ENCODE measurements around the gene DHRS7.
"Not testable (repeated sequence)": the region's sequence is repeated elsewhere in the genome, so short reads cannot be mapped to it uniquely, and the experiment has no call there.

The DHRS7 gene

DNA sequence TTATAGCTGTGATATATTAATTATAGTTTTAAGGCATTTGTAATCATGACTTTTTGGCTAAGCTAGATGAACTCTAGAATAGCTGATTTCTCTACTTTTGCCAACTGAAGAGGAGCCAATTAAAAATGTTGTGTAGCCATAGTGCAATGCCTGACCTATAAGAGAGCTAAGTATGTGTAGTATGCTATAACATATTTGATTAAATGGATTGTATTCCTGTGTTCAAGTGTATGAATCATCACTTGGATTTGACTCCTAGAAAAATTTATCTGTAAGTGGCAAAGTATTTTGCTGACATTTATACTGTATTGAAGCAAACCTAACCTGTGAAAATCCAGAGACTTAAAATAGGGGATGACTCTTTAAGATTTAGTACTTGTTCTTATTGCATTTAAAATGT lies 39.3 kb downstream of the DHRS7 start:
- DNase-seq: no peak

GRCh38 chr14:60116181-60116580 lies 49.0 kb downstream of the DHRS7 start:
- no peak for DNase-seq

DNA sequence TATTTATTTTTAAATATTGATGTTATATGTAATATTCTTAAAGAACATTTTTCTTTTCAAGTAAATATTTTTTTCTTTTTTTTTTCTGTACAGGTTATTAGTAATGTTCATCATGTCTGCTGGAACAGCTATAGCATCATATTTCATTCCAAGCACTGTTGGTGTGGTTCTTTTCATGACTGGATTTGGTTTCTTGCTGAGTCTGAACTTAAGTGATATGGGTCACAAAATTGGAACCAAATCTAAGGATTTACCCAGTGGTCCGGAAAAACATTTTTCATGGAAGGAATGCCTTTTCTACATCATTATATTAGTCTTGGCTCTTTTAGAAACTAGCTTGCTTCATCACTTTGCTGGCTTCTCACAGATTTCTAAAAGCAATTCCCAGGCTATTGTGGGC lies 50.3 kb downstream of the DHRS7 start:
- no peak for DNase-seq

GRCh38 chr14:60111732-60112131 lies 53.5 kb downstream of the DHRS7 start:
- no peak for DNase-seq

DNA sequence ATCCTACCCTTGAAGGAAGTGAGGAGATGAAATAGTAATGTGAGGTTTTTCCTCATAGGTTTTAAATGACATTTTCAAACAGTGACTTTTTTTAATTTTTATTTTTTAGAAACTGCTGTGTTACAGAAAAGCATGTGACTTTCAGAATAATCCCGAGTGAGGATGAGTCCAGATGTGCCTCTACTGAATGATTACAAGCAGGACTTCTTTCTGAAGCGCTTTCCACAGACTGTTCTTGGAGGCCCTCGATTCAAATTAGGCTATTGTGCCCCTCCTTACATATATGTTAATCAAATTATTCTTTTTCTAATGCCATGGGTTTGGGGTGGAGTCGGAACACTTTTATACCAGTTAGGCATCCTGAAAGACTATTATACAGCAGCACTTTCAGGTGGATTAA lies 57.7 kb downstream of the DHRS7 start:
- no peak for DNase-seq

GRCh38 chr14:60106339-60106738 lies 58.9 kb downstream of the DHRS7 start:
- DNase-seq: no peak

DNA sequence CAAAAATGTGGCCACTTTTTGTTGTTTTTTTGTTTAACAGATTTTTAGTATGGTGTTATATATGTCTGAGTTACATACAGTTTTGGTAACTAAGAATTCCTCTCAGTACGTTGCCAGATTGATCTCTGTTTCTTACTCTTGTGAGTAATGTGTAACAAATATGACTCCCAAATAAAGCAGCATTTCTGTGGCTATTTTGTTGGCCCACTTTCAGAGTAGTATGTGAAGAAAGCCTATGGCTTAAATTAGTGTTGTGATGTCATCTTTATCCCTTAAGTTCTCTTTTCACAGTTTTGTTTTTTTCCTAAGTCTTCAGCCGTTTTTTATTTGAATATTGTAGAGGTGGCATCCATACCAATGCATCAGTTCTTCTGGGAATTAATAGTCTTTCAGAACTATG lies 62.8 kb downstream of the DHRS7 start:
- DNase-seq: no peak

DNA sequence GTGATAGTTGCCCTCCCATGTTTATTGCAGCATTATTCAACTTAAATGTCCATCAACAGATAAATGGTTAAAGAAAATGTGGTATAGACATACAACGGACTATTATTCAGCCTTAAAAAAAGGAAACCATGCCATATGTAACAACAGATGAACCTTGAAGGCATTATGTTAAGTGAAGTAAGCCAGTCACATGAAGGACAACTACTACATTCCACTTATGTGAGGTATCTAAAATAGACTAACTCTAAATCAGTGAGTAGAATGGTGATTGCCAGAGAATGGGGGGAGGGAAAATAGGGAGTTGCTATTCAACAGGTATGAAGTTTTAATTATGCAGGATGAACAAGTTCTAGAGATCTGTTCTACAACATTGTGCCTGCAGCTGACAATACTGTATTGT lies 63.4 kb downstream of the DHRS7 start:
- no peak for DNase-seq

DNA sequence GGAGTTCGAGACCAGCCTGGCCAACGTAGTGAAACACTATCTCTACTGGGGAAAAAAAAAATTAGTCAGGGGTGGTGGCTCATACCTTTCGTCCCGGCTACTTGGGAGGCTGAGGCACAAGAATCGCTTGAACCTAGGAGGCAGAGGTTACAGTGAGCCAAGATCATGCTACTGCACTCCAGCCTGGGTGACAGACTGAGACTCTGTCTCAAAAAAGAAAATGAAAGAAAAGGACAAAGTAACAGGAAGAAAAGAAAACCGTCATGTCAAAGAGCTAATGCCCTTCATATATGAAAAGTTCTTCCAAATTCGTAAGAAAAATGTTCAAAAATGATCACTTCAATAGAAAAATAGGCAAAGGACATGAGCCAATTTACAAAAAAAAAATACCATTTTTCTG lies 65.3 kb downstream of the DHRS7 start:
- DNase-seq: not testable (repeated sequence)

GRCh38 chr14:60097974-60098373 lies 67.2 kb downstream of the DHRS7 start:
- DNase-seq: no peak

DNA sequence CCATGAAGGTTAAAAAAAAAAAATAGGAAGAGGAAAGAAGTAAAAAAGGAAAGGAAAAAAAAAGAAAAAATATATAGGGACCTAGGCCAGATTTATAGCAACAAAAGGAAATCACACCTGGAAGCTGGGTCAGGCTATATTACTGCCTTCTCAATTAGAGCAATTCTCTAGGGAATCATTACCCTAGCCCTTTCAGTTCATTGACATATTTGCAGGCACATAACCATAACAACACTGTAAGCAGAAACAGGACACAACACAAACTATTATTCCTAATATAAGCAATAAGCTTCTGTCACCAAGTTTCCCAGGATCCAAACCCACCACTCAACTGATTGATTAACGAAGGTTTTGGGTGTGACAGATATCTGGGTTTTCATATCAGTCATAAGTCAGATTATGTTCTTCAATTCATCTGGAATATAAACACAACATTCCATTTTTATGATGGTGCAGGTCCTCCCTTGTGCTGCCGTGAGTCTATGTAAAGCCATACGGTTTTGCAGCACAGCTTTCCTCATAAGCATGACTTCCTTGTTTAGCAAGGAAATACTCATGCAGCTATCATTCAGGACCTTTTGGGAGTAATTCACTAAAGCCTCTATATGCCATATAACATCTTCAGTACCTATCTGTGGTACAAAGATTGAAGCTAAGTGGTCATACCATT lies 69.3 kb downstream of the DHRS7 start:
- no peak for DNase-seq

DNA sequence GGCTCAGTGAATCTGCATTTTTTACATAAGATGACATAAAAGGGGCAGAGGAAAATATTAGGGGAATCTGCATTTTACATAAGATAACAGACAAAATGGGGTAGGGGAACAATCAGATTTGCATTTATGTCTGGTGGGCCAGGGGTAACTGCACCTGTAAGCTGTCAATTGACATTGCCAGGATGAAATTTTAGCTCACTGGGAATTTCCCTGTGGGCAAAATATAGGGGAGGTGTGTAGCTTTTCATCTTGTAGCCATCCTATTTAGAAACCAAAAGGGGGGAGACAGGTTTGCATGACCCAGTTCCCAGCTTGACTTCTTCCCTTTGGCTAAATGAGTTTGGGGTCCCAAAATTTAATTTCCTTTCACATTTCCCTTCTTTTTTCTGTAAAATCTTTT lies 70.0 kb downstream of the DHRS7 start:
- no peak for DNase-seq

GRCh38 chr14:60094306-60094897 lies 70.8 kb downstream of the DHRS7 start:
- DNase-seq: no peak
